HG02642 (cell line): ENCODE data around the gene MGAT1.

Experiments
- ATAC-seq: cut with Tn5 transposase; IDR thresholded peaks from one replicate; pipeline ENCODE4 v1.9.1; 2021; ENCODE audit warnings: mild to moderate bottlenecking; ENCODE audit not compliant: unreplicated experiment, poor library complexity

The MGAT1 gene

GRCh38 chr5:180807654-180808414 is 5.2 kb upstream of the MGAT1 start:
- ATAC-seq = no peak

DNA sequence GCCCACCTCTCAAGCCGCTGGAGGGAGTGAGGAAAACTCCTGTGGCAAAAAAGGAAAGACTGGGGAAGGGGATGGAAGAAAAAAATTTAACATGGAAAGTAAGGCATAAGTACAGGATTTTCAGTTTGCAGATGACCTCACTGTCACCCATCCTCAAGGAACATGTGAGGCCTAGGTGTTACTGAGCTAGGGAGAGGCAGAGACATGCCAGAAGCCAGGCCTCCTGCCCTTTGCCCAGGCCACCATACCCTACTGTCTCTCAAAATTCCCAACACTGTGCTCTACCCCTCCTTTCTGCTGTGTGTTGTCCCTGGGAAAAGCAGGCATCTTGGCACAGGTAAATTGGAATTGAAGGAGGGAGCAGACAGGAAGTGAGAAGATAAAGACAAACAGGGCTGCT is 4.4 kb upstream of the MGAT1 start:
- no peak for ATAC-seq

GRCh38 chr5:180806351-180807011 is 3.9 kb upstream of the MGAT1 start:
- ATAC-seq = no peak

DNA sequence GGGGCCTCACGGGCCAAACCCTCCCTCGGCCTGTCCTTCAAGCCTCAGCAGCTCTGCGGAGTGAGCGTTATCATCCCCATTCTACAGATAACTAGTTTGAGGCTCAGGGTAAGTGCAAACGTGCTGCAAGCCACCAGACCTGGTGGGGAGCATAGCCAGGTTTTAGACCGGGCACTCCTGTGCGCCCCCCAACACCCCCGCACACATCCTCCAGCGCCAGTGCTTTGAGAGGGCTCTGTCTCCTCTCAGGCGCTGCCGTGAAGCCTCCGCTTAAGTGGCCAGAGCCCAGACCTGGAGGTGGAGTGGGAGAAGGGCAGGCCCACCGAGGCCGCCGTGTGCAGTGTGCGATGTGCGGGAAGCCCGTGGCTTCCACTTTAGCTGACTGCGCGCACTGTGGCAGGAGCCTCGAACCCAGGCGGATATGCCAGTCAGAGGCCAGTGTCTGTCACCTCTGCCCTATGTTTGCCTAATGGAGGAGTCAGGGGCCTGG is 1.6 kb upstream of the MGAT1 start:
- ATAC-seq = peak; percentile 1

GRCh38 chr5:180803181-180804128 is 849 bp upstream of the MGAT1 start:
- peak; percentile 59 for ATAC-seq

GRCh38 chr5:180801596-180802324 is 846 bp downstream of the MGAT1 start:
- ATAC-seq = no peak

GRCh38 chr5:180799902-180800801 is 2.5 kb downstream of the MGAT1 start:
- no peak for ATAC-seq

- ATAC-seq = no peak
Measured at GRCh38 chr5:180799194-180799593, 3.4 kb downstream of the MGAT1 start.

DNA sequence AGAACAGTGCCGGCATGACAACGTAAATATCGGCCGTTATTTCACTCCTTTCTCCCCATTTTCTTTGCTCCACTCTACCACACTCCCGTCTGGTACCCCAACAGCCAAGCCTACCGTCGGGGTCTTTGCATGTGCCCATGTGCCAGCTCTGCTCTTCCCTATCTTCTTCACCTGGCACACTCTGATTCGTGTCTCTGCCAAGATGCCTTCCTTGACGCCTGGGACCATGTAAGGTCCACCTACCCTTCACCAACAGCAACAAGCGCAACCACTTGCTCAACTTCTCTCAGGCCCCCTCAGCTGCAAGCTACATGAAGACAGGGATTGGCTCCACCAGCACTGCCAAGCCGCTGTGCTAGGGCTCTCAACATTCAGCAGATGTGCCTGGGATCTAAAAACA is 4.4 kb downstream of the MGAT1 start:
- no peak for ATAC-seq

- ATAC-seq = no peak
Measured at GRCh38 chr5:180797256-180798192, 5.1 kb downstream of the MGAT1 start.

GRCh38 chr5:180795771-180796313 is 6.8 kb downstream of the MGAT1 start:
- ATAC-seq = no peak

DNA sequence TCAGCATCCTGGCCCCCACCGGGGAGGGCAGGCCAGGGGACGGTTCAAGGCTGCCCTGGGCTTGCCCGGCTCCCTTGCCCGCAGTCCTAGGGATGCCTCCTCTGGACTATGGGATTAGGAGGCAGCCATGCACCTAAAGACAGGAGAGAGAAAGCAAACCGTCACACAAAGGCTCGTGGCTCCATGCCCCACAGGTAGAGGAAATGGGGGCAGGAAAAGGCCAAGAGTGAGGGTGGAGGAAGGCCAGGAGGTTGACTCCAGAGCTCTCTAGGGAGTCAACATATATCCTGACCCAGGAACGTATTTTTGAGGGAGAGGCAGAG is 9.7 kb downstream of the MGAT1 start:
- ATAC-seq = no peak

- no peak for ATAC-seq
Measured at GRCh38 chr5:180792287-180792964, 10.2 kb downstream of the MGAT1 start.

GRCh38 chr5:180791611-180792213 is 10.9 kb downstream of the MGAT1 start:
- ATAC-seq = no peak

DNA sequence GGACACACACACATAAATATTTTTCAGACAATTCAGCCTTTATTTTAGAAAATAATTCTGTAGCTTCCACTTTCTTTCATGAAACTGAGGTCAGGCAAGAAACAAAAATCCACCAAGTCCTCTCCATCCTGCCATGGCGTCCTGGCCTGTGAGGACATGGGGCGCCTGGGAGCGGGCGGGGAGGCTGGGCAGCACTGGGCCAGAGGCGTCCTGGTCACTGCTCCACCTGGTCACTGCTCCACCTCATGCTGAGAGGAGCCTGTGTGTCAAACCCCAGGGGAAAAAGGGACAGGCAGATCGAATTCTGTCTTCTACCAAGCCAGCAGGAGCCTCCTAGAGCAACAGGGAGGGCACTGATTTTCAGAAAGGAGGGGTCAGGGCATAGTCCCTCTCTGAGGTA is 12.1 kb downstream of the MGAT1 start:
- no peak for ATAC-seq

DNA sequence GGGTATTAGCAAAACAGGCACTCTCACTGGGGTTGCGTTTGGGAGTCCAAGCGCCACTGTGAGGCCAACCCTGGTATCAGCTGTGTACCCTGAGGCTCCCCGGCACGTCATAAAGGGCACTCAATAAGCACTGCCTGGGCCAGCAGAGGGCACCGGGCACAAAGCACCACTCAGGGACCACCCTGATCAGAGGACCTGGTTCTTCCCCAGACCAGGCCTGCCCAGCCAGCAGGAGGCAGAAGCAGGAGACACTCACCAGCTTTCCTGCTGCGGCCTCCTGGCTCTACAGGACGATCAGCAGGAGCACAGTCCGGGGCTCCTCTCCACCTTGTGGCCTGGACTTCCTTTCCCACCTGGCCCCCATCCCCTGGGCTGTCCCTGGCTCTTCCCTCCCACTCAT is 12.6 kb downstream of the MGAT1 start:
- ATAC-seq = no peak
